NB4 (cell line): ENCODE data around the gene BPIFB6.

Experiments used
- CTCF ChIP-seq: IDR thresholded peaks from one replicate; pipeline ENCODE4 v1.5.1; 2012; ENCODE audit warnings: low read depth, low read length
- MAX ChIP-seq: IDR thresholded peaks from 2 replicates; pipeline ENCODE4 v1.6.1; 2011; ENCODE audit warnings: low read depth, low read length
- MYC ChIP-seq: IDR thresholded peaks from 2 replicates; pipeline ENCODE4 v1.6.1; 2011; ENCODE audit warnings: low read depth, low read length
- POLR2A ChIP-seq: IDR thresholded peaks from 2 replicates; pipeline ENCODE4 v1.6.1; 2011; ENCODE audit warnings: mild to moderate bottlenecking; ENCODE audit not compliant: insufficient read length; ENCODE audit errors: extremely low read depth

- TF ChIP-seq CTCF (no peak), POLR2A (no peak), MAX (no peak), MYC (no peak)
Observed at GRCh38 chr20:33042983-33043730, 11.7 kb downstream of the BPIFB6 start.
